ENCODE results near the gene ARHGAP10.

Gene ARHGAP10

GRCh38 chr4:147693218-147693617 is 38.7 kb upstream of the ARHGAP10 start:
- H3K4me3 ChIP-seq (ENCODE audit: low read depth, low read length), result no peak overlapping the region
- no peak for TF ChIP-seq CTCF (IDR thresholded peaks at IDR 0.05; ENCODE audit: low read depth, low read length)

- no peak for TF ChIP-seq CTCF (IDR thresholded peaks at IDR 0.05; ENCODE audit: low read depth, low read length)
- no peak overlapping the region for H3K4me3 ChIP-seq (ENCODE audit: low read depth, low read length)
Measured at GRCh38 chr4:147696866-147697265, 35.0 kb upstream of the ARHGAP10 start.

GRCh38 chr4:147704846-147705245 is 27.0 kb upstream of the ARHGAP10 start:
- no peak overlapping the region for H3K4me3 ChIP-seq (ENCODE audit: low read depth, low read length)
- no peak for TF ChIP-seq CTCF (IDR thresholded peaks at IDR 0.05; ENCODE audit: low read depth, low read length)

- H3K4me3 ChIP-seq (ENCODE audit: low read depth, low read length), result no peak overlapping the region
- peak; percentile 49; the same call in 1 of the 2 replicates for TF ChIP-seq CTCF (IDR thresholded peaks at IDR 0.05; ENCODE audit: low read depth, low read length)
Measured at GRCh38 chr4:147707892-147708672, 23.8 kb upstream of the ARHGAP10 start.

GRCh38 chr4:147709999-147710398 is 21.9 kb upstream of the ARHGAP10 start:
- TF ChIP-seq CTCF (IDR thresholded peaks at IDR 0.05; ENCODE audit: low read depth, low read length), result no peak
- H3K4me3 ChIP-seq (ENCODE audit: low read depth, low read length), result no peak overlapping the region

- H3K4me3 ChIP-seq (ENCODE audit: low read depth, low read length), result no peak overlapping the region
- TF ChIP-seq CTCF (IDR thresholded peaks at IDR 0.05; ENCODE audit: low read depth, low read length), result no peak
Measured at GRCh38 chr4:147714575-147715401, 17.1 kb upstream of the ARHGAP10 start.

- TF ChIP-seq CTCF (IDR thresholded peaks at IDR 0.05; ENCODE audit: low read depth, low read length), result no peak
- no peak overlapping the region for H3K4me3 ChIP-seq (ENCODE audit: low read depth, low read length)
Measured at GRCh38 chr4:147717878-147718277, 14.0 kb upstream of the ARHGAP10 start.
